ENCODE data around the gene CHD8. TPM values are rescaled to one million over a fixed set of nuclear protein-coding genes. Genes with fewer than 3 reads are reported as not detected.

Gene CHD8
- total RNA-seq, 1 experiment from 2014 or later: 135 TPM

DNA sequence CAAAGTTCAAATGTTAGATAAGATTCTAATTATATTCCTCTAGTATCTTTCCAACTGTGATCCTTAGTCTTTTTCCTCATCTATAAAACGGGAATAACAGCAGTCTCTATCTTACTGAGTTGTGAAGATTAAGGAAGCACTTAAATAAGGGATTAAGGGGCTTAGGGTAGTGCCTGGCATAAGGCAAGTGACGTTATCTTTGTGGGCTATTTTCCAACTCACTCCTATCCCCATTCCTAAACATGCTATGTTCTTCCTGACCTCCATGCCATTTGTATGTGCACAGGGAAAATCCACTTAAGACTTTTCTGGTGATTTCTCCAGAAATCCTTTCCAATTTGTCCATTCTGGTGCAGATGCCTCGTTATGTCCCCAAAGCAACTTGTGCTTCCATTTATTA is 105.4 kb downstream of the CHD8 start:
- DNase-seq: no peak
- Mint-ChIP-seq H3K4me3 (no peak overlapping the region), H3K9me3 (no peaks in the 10 kb centered on the region), H3K4me1 (peaks cover 14 to 18% of the 10 kb centered on the region in 2 experiments), H3K27ac (peak overlapping the region in 1 of 3 experiments; percentile 85; a peak in 1 of 7 replicates), H3K36me3 (ENCODE audit: insufficient read depth in 1 of 3, low read depth in 3 of 3) (peaks cover 29 to 51% (median 40%) of the 10 kb centered on the region in 3 experiments), H3K27me3 (ENCODE audit: low read depth) (no peaks in the 10 kb centered on the region; the same call in 1 of the 2 replicates)
- Histone ChIP-seq H2BK12ac (ENCODE audit: insufficient read length, low read depth, low read length) (no peak overlapping the region), H2AK5ac (ENCODE audit: insufficient read length, low read length) (no peak overlapping the region), H3K23ac (ENCODE audit: insufficient read length, low read depth, low read length) (no peak overlapping the region), H3K9ac (ENCODE audit: extremely low read depth, insufficient read length, low read length) (no peak overlapping the region), H3K4ac (ENCODE audit: low read depth, low read length) (no peak overlapping the region), H3K56ac (ENCODE audit: insufficient read length, low read depth, low read length) (no peak overlapping the region), H4K8ac (replicated peaks; ENCODE audit: insufficient read length, low read depth, low read length) (no peak overlapping the region), H4K20me1 (ENCODE audit: control insufficient read depth, insufficient read depth, insufficient read length) (no peaks in the 10 kb centered on the region), H2AFZ (ENCODE audit: low read length) (no peak overlapping the region), H3K79me2 (ENCODE audit: insufficient read depth, low read length) (no peaks in the 10 kb centered on the region), H3K18ac (ENCODE audit: insufficient read length, low read depth, low read length) (no peak overlapping the region), H3K9me3 (ENCODE audit: control insufficient read depth, low read depth, low read length) (no peaks in the 10 kb centered on the region), H2BK5ac (ENCODE audit: insufficient read length, low read length) (no peak overlapping the region), H2BK20ac (ENCODE audit: low read depth, low read length, poor library complexity, severe bottlenecking) (no peak overlapping the region), H2BK120ac (ENCODE audit: low read depth, low read length, poor library complexity, severe bottlenecking) (no peak overlapping the region), H3T11ph (ENCODE audit: low read length) (no peak overlapping the region), H3K27ac (ENCODE audit: insufficient read length, low read depth, low read length) (no peak overlapping the region), H4K91ac (ENCODE audit: insufficient read length, low read depth, low read length) (no peak overlapping the region), H3K79me1 (ENCODE audit: insufficient read depth, low read depth, low read length, poor library complexity, severe bottlenecking) (no peaks in the 10 kb centered on the region), H3K23me2 (ENCODE audit: insufficient read length, low read depth, low read length, poor library complexity, severe bottlenecking) (no peaks in the 10 kb centered on the region), H4K5ac (ENCODE audit: insufficient read length, low read depth, low read length) (no peak overlapping the region), H3K4me2 (ENCODE audit: insufficient read depth, insufficient read length, low read length) (no peak overlapping the region), H3K14ac (ENCODE audit: insufficient read depth, low read length) (no peak overlapping the region), H3K4me1 (ENCODE audit: insufficient read depth, low read length) (no peaks in the 10 kb centered on the region), H3K27me3 (ENCODE audit: insufficient read depth, low read length) (no peaks in the 10 kb centered on the region), H2BK15ac (ENCODE audit: low read depth, low read length) (no peak overlapping the region)
- no CpG with 5 or more reads among the region's 3 CpGs for WGBS (ENCODE audit: extremely low coverage, insufficient read length, low lambda C conversion rate)
- TF ChIP-seq, protein P1, sequence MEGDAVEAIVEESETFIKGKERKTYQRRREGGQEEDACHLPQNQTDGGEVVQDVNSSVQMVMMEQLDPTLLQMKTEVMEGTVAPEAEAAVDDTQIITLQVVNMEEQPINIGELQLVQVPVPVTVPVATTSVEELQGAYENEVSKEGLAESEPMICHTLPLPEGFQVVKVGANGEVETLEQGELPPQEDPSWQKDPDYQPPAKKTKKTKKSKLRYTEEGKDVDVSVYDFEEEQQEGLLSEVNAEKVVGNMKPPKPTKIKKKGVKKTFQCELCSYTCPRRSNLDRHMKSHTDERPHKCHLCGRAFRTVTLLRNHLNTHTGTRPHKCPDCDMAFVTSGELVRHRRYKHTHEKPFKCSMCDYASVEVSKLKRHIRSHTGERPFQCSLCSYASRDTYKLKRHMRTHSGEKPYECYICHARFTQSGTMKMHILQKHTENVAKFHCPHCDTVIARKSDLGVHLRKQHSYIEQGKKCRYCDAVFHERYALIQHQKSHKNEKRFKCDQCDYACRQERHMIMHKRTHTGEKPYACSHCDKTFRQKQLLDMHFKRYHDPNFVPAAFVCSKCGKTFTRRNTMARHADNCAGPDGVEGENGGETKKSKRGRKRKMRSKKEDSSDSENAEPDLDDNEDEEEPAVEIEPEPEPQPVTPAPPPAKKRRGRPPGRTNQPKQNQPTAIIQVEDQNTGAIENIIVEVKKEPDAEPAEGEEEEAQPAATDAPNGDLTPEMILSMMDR (conservative IDR thresholded peaks at IDR 0.05): no peak
